ENCODE data around the gene ELAVL2.

Gene ELAVL2

DNA sequence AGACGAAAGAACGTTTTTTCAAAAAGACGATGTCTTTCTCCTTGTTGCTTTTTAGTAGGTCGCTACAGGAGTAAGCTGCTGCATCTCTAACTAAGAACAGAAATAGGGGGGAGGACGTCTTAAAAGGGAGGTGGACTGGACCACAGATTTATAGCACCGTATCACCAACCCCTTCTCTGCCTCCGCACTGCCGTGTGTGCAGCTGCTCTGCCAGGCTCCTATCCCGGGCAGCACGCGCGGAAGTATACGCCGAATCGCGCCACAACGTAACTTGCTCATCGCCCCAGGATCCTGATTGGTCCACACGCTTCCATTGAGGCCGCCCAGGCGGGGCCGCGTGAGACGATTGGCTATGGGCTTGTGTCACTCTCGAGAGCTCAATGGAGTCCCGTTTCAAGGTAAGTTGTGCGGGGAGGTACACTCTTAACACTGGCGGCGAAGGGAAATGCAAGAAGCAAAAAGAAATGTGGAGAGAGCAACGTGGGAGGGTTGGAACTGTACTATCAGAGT is at the start of gene ELAVL2:
TSS of gene ELAVL2 (minus strand) at position 121 of the 510 bp plus-strand sequence. CDS start 64,006 bp downstream, outside the sequence.
- DNase-seq = no peak

- DNase-seq = no peak
Measured at GRCh38 chr9:23858234-23858633, 32.2 kb upstream of the ELAVL2 start.

DNA sequence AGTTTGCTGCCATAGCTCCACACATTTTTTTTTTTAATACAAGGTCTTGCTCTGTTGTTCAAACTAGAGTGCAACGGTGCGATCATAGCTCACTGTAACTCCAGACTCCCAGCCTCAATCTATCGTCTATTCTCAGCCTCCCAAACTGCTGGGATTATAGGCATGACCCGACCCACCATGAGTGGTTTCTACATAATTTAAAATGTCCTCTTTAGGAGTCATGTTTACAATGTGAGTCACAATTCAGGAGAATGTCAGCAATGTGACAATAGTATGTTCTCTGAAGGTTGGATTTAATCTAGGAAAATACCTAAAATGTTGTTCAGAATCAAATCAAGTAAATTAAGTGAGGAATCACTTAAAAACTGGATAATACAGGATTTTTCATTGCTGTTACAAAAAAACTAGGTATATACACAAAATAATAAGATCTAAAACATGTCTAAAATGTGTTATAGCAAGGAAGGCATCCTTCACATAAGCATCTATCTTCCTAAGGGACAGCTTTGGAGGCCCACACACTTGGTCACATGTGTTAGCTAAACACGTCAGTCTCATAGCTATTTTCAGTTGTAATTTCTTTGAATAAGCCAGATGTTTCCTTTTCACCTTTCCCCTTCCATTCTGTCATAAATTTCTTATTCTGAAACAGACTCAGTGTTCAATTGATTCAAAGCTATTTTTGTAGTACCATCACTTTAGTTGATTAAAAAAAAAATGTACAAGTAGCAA is 30.0 kb upstream of the ELAVL2 start:
- DNase-seq = no peak

DNA sequence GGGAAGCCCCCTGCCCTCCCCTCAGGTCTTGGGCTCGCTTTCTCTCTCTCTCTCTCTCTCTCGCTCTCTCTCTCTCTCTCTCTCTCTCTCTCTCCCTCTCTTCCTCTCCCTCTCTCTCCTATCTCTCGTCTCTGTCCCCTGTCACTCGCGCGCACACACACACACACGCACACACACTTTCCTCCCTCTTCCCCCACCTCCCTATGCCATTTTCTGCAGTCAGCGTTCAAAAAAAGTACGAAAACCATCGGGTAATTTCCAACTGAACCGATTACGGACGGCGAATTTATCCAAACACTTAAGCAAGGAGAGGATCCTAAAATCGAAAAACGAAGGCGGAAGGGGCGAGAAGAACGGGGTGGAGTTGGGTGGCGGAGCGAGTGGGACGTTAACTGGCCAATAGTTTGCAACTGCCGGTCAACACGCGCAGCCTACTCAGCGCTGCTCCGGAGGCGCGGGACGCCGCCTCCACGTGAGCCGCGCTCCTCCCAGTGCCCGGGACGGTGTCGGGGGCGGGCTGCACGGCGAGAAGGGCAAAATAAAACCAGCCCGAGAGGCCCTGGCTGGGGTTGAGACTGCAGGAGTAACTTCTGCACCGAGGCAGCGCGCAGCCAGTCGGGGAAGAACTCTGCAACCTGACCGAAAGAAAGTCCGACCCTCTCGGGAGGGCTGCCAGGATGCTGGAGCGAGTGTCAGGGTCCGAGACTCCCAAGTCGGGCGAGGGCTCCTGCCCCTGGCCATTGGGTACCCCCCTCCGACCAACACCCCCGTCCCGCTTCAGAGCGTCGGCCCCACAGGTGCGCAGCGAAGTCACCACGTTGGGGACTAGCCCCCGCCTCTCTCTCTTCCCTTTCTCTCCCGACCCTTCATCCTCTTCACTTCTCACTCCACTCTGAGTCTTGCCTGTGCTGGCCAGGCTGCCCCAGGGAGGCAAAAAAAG is 24.9 kb upstream of the ELAVL2 start:
- no peak for DNase-seq

- DNase-seq = peak; percentile 15
Measured at GRCh38 chr9:23850242-23850689, 24.2 kb upstream of the ELAVL2 start.

GRCh38 chr9:23849379-23850035 is 23.5 kb upstream of the ELAVL2 start:
- no peak for DNase-seq

DNA sequence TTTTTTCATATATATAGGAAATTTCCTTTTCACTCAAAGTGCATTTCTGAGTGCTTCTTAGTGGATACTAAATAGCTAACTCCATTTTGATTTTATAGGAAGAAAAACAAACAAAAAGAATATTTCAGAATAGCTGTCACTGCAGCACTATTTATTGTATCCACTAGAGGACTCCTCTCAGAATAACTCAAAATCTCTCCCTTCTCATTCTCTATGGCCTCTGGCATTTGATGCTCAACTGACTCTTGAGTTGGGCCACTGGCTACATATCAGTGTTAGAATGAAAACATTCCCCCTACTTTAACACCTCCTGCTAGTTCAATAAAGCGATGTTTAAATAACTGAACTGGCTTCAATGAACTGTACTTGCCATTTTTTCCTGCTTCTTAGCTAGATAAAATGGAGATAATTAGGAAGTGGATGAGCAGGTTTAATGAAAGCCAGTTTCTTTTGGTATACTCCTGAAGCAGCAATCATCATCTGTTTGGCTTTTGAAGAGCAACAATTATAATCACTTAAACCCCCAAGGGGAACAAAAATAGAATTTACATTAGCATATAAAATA is 16.6 kb upstream of the ELAVL2 start:
- DNase-seq = no peak

DNA sequence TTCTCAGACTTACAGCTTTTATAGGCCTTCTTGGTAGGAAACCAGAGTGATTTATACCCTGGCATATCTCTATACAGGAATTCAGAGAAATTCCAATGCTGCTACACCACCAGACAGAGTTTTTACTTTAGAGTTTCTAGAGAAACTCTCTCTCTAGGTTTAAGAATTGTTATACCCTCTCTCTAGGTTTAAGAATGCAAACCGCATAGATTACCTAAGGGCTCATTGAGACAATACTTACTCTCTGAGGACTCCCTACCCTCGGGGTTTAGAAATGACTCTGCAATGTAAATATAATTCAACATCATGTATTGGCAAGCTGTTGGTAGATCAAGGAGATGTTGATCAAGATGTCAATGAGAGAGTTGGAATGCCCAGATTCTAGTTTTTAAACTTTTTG is 15.3 kb upstream of the ELAVL2 start:
- DNase-seq = no peak

GRCh38 chr9:23837038-23837437 is 11.0 kb upstream of the ELAVL2 start:
- DNase-seq = no peak

GRCh38 chr9:23830929-23831730 is 5.1 kb upstream of the ELAVL2 start:
- no peak for DNase-seq

DNA sequence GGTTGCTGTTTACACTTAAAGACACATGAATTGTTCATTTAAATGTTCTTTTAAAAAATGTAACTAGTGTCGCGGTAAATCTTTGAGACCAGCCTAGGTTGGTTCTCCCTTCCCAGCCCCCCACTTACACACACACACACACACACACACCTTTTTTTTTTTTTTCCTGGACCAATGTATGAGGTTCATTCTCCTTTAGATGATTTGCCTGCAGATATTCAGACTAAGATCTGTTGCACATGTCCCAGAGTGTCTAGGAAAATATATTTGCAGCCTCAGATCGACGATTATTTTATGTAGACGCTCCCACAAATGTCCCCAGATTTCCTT is 4.4 kb upstream of the ELAVL2 start:
- DNase-seq = no peak

DNA sequence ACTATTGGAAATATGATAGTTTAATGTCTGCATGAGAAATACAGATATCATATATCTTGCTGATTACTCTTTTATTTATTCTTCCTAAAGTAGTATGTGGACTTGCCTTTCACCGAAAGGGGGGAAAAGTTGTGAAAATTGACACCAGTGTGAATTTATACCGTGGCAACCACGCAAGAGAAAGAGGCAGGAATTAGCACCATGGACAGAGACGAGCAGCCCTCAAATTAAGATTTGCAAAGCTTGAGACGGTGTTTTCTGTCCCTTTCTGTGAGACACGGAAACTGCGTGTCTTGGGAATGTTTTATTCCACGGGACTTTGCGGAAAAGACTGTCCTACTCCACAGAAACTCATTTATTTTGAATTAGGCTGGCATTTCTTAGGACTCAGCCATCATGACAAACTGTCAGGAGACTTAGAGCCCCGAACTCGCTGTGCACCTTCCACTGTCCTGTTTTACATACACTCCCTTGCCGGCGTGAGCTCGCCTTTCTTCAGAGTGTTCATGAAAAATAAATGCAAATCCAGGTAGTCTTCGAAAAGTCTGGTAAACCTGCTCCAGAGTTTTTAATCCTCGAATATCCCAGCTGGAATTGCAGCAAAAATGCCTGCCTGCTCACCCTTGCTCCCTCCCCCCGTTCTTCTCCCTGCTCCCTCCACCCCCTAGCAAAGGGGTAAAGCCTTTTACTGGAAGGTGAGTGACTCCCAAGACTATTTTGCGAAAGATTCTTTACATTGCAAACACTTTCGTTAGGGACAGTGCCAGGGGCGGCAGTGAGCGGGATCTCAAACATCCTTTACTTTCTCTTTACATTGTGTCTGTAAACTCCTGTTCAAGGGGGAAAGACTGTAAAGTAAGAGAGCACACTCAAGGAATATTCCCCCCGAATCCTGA is 3.8 kb upstream of the ELAVL2 start:
- no peak for DNase-seq

DNA sequence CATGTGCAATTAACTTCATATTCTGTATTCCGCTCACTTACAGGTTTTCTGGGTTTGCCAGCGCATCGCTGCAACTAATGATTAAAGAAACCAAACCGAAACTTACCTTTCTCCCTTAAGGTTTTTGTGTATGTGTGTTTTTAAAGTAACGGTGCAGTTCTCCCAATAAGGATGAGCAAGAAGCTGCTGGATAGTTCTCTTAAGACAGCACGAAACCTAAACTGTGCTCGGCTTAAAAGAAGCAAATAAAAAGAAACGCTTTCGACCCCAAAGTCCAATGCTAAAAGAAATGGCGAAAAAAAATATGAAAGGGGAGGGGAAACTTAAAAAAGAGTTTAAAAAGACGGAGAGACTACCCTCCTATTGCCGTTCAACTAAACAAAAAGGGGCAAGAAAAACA is 340 bp downstream of the ELAVL2 start:
- no peak for DNase-seq

- no peak for DNase-seq
Measured at GRCh38 chr9:23824830-23825591, 1.0 kb downstream of the ELAVL2 start.

DNA sequence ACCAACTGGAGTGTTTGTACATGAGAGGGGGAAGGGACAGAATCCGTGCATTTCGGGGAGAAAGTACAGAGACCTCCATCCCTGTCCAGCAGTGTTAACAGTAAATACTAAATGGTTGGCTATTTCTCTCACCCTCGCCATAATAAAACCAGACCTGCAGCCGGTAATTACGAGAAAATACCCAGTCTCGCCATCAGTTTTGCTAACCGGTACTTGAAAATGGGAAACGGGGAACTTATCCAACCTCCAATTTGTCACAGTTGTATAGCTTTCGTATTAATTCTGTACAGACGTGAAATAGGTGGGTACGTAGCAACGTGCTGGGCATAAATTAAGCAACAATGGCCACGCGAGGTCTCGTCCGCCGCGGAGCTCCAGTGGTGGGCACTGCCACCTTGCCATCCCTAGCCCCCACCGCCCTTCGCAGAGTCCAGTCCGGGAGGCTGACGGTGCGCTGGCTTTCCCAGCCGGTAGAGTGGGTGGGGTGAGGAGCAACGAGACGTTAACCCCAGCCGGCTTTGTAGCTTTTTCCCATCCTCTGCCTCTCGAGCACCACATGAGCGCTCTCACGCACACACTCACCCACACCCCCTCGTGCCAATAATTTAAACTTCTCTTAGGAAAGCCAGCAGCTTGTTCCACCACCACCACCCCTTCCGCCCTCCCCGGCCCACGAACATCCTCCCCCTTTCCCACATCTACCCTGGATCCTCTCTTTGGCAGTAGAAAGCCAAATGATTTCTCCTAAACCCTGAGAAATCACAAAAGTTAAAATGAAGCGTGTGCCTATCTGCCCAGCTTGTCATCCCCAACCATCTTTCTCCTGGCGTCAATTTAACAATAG is 1.8 kb downstream of the ELAVL2 start:
- DNase-seq = no peak

GRCh38 chr9:23823269-23823668 is 2.8 kb downstream of the ELAVL2 start:
- no peak for DNase-seq

- DNase-seq = no peak
Measured at GRCh38 chr9:23822261-23823169, 3.5 kb downstream of the ELAVL2 start.

Measured in DMS79 (cell line).